ENCODE data around the gene NTN3. TPM values are rescaled to one million over a fixed set of nuclear protein-coding genes. Genes with fewer than 3 reads are reported as not detected.
A peak's percentile ranks its signal among the peaks of the same experiment; 100 is the strongest.

NTN3 gene
- total RNA-seq (ENCODE audit: unreplicated experiment): 5.4 TPM
- long read RNA-seq: 0 reads

- Mint-ChIP-seq H3K36me3 (ENCODE audit: unreplicated experiment) (no peaks in the 10 kb centered on the region), H3K27me3 (ENCODE audit: unreplicated experiment) (peaks cover 13% of the 10 kb centered on the region), H3K9me3 (ENCODE audit: unreplicated experiment) (peaks cover 5% of the 10 kb centered on the region), H3K4me1 (ENCODE audit: low read depth, unreplicated experiment) (peaks cover 13% of the 10 kb centered on the region), H3K27ac (ENCODE audit: unreplicated experiment) (peak within 1 kb of the TSS; percentile 82), H3K4me3 (ENCODE audit: unreplicated experiment) (peak within 1 kb of the TSS; percentile 77)
- no peak for TF ChIP-seq CTCF (IDR thresholded peaks at IDR 0.05; ENCODE audit: partially characterized antibody, unreplicated experiment)
- peak; percentile 79 for DNase-seq
Observed at GRCh38 chr16:2471016-2471652, at the start of gene NTN3. TSS of gene NTN3 (plus strand) at chr16:2471297. CDS start at chr16:2471702, 405 bp downstream.

GRCh38 chr16:2422123-2422867 lies 48.8 kb upstream of the NTN3 start:
- Mint-ChIP-seq H3K4me1 (ENCODE audit: low read depth, unreplicated experiment) (peaks cover under 1% of the 10 kb centered on the region), H3K4me3 (ENCODE audit: unreplicated experiment) (no peak overlapping the region), H3K9me3 (ENCODE audit: unreplicated experiment) (peaks cover 4% of the 10 kb centered on the region), H3K36me3 (ENCODE audit: unreplicated experiment) (no peaks in the 10 kb centered on the region), H3K27ac (ENCODE audit: unreplicated experiment) (no peak overlapping the region), H3K27me3 (ENCODE audit: unreplicated experiment) (peaks cover 4% of the 10 kb centered on the region)
- DNase-seq: no peak
- TF ChIP-seq CTCF (IDR thresholded peaks at IDR 0.05; ENCODE audit: partially characterized antibody, unreplicated experiment): no peak

GRCh38 chr16:2424061-2425007 lies 46.8 kb upstream of the NTN3 start:
- H3K9me3 Mint-ChIP-seq (ENCODE audit: unreplicated experiment): peaks cover 8% of the 10 kb centered on the region
- H3K4me1 Mint-ChIP-seq (ENCODE audit: low read depth, unreplicated experiment): peaks cover 5% of the 10 kb centered on the region
- peaks cover 8% of the 10 kb centered on the region for H3K27me3 Mint-ChIP-seq (ENCODE audit: unreplicated experiment)
- no peak overlapping the region for H3K27ac Mint-ChIP-seq (ENCODE audit: unreplicated experiment)
- H3K36me3 Mint-ChIP-seq (ENCODE audit: unreplicated experiment): no peaks in the 10 kb centered on the region
- no peak for DNase-seq
- H3K4me3 Mint-ChIP-seq (ENCODE audit: unreplicated experiment): no peak overlapping the region
- TF ChIP-seq CTCF (IDR thresholded peaks at IDR 0.05; ENCODE audit: partially characterized antibody, unreplicated experiment): no peak

- H3K27me3 Mint-ChIP-seq (ENCODE audit: unreplicated experiment): peaks cover 9% of the 10 kb centered on the region
- no peak overlapping the region for H3K27ac Mint-ChIP-seq (ENCODE audit: unreplicated experiment)
- peaks cover 7% of the 10 kb centered on the region for H3K4me1 Mint-ChIP-seq (ENCODE audit: low read depth, unreplicated experiment)
- peaks cover 10% of the 10 kb centered on the region for H3K9me3 Mint-ChIP-seq (ENCODE audit: unreplicated experiment)
- no peaks in the 10 kb centered on the region for H3K36me3 Mint-ChIP-seq (ENCODE audit: unreplicated experiment)
- H3K4me3 Mint-ChIP-seq (ENCODE audit: unreplicated experiment): peak overlapping the region; percentile 19
- DNase-seq: no peak
- TF ChIP-seq CTCF (IDR thresholded peaks at IDR 0.05; ENCODE audit: partially characterized antibody, unreplicated experiment): no peak
Observed at GRCh38 chr16:2425008-2425518, 46.0 kb upstream of the NTN3 start.
